CD14-positive monocyte (primary cell): Measurements from ENCODE around the gene OLFML3. TPM values are rescaled to one million over a fixed set of nuclear protein-coding genes. Genes with fewer than 3 reads are reported as not detected.

Source experiments
- DNase-seq, 3 donors: peaks; one replicate each; pipeline ENCODE4 v3.0.0-alpha.2; 2011 to 2022
- H2AFZ ChIP-seq: 2 replicates; pipeline ENCODE4 v1.6.0; 2012; ENCODE audit warnings: mild to moderate bottlenecking, low read depth, low read length, inconsistent platforms; ENCODE audit not compliant: insufficient read depth, poor library complexity, severe bottlenecking
- H3K27ac ChIP-seq, 2 donors: 1 replicate in 1 of 2; 2 replicates in 1 of 2; pipeline ENCODE4 v1.5.1; 2012 to 2013; ENCODE audit warnings: low read length in 2 of 2, control low read depth in 1 of 2, inconsistent platforms in 1 of 2, low read depth in 1 of 2, mild to moderate bottlenecking in 1 of 2
- H3K27me3 ChIP-seq, 2 donors: one replicate each; pipeline versions ENCODE4 v1.6.0 to v1.6.1; 2011 to 2013; ENCODE audit warnings: low read length in 2 of 2; ENCODE audit not compliant: control insufficient read depth in 2 of 2, insufficient read depth in 2 of 2
- H3K36me3 ChIP-seq, 2 donors: replicated peaks in 1 of 2; 1 replicate in 1 of 2; 2 replicates in 1 of 2; pipeline versions ENCODE4 v1.5.1 to v1.6.1; 2012 to 2013; ENCODE audit warnings: low read length in 2 of 2, control low read depth in 1 of 2, inconsistent platforms in 1 of 2, mild to moderate bottlenecking in 1 of 2; ENCODE audit not compliant: insufficient read depth in 2 of 2, control insufficient read depth in 1 of 2
- H3K4me1 ChIP-seq, 2 donors: 1 replicate in 1 of 2; 2 replicates in 1 of 2; pipeline versions ENCODE4 v1.5.1 to v1.6.1; 2012 to 2013; ENCODE audit warnings: low read length in 2 of 2, control low read depth in 1 of 2, inconsistent platforms in 1 of 2, mild to moderate bottlenecking in 1 of 2, moderate library complexity in 1 of 2; ENCODE audit not compliant: insufficient read depth in 2 of 2, control insufficient read depth in 1 of 2
- H3K4me2 ChIP-seq: replicated peaks from 2 replicates; pipeline ENCODE3; 2012; ENCODE audit warnings: low read length, moderate library complexity, mild to moderate bottlenecking; ENCODE audit not compliant: poor library complexity, severe bottlenecking; ENCODE audit errors: extremely low read depth
- H3K4me3 ChIP-seq, 3 experiments: fragments of 200-600 bp in 1 of 3; sonication (generic) in 1 of 3; replicated peaks in 1 of 3; 1 replicate in 2 of 3; 2 replicates in 1 of 3; pipeline ENCODE4 v1.5.1; 2011 to 2013; ENCODE audit warnings: low read length in 3 of 3, mild to moderate bottlenecking in 3 of 3, control low read depth in 2 of 3, low read depth in 2 of 3, inconsistent platforms in 1 of 3, moderate library complexity in 1 of 3
- H3K79me2 ChIP-seq: 2 replicates; pipeline ENCODE4 v1.6.0; 2012; ENCODE audit warnings: mild to moderate bottlenecking, control low read depth, inconsistent platforms, low read length, moderate library complexity; ENCODE audit not compliant: insufficient read depth
- H3K9ac ChIP-seq: 2 replicates; pipeline ENCODE4 v1.6.0; 2017; ENCODE audit warnings: low read length, mild to moderate bottlenecking; ENCODE audit not compliant: insufficient read depth, poor library complexity, severe bottlenecking
- H3K9me3 ChIP-seq, 2 donors: replicated peaks in 1 of 2; 1 replicate in 1 of 2; 2 replicates in 1 of 2; pipeline versions ENCODE4 v1.5.1 to v1.6.1; 2012 to 2013; ENCODE audit warnings: low read length in 2 of 2, control low read depth in 1 of 2; ENCODE audit not compliant: control insufficient read depth in 1 of 2, insufficient read depth in 1 of 2
- H4K20me1 ChIP-seq: 2 replicates; pipeline ENCODE4 v1.6.0; 2012; ENCODE audit warnings: mild to moderate bottlenecking, low read length, control low read depth, moderate library complexity; ENCODE audit not compliant: insufficient read depth
- H3K27ac Mint-ChIP-seq, 7 donors: one replicate each; pipeline ENCODE4 v1.8.0; 2020; ENCODE audit warnings: mild to moderate bottlenecking in 7 of 7, mixed read lengths in 7 of 7, moderate library complexity in 6 of 7, inconsistent platforms in 2 of 7
- H3K27me3 Mint-ChIP-seq, 3 donors: one replicate each; pipeline ENCODE4 v1.8.0; 2021 to 2022; ENCODE audit warnings: low read depth in 3 of 3, mild to moderate bottlenecking in 3 of 3, mixed read lengths in 3 of 3, moderate library complexity in 3 of 3, inconsistent platforms in 1 of 3
- H3K36me3 Mint-ChIP-seq, 2 donors: one replicate each; pipeline ENCODE4 v1.8.0; 2020; ENCODE audit warnings: mixed read lengths in 2 of 2, inconsistent platforms in 1 of 2, mild to moderate bottlenecking in 1 of 2
- H3K4me1 Mint-ChIP-seq: one replicate; pipeline ENCODE4 v1.8.0; 2020; ENCODE audit warnings: mild to moderate bottlenecking, mixed read lengths
- H3K4me3 Mint-ChIP-seq, 2 donors: one replicate each; pipeline ENCODE4 v1.8.0; 2020; ENCODE audit warnings: mild to moderate bottlenecking in 2 of 2, mixed read lengths in 2 of 2, moderate library complexity in 1 of 2
- H3K9me3 Mint-ChIP-seq, 7 donors: one replicate each; pipeline ENCODE4 v1.8.0; 2020 to 2022; ENCODE audit warnings: mixed read lengths in 7 of 7, mild to moderate bottlenecking in 6 of 7, moderate library complexity in 6 of 7, inconsistent platforms in 2 of 7
- CTCF ChIP-seq: fragments of 200-600 bp; IDR thresholded peaks from one replicate; pipeline ENCODE4 v1.8.0; 2022; ENCODE audit warnings: antibody characterized with exemption, mild to moderate bottlenecking
- WGBS: methylation state at CpG from one replicate; pipeline ENCODE4 v1.1.5; 2013; ENCODE audit warnings: missing lambda C conversion rate; ENCODE audit not compliant: insufficient coverage; 5-methylcytosine and 5-hydroxymethylcytosine counted together
- intact Hi-C, 2 donors: fragments of 100-400 bp; cut with micrococcal nuclease; formaldehyde crosslinking; loops; one replicate each; pipeline versions ENCODE4 v1.15.0 to v1.15.1; 2023
- polyA plus RNA-seq, 3 donors: library from polyadenylated mRNA; depleted of rRNA in 1 of 3; unstranded in 2 of 3; stranded (reverse) in 1 of 3; fragments of 300-500 nt in 2 of 3; fragments of >200 nt in 1 of 3; fragmentation: Illumina TruSeq in 2 of 3; gene quantifications; 1 replicate in 2 of 3; 2 replicates in 1 of 3; pipeline ENCODE4 v1.2.3, GENCODE V29; 2012 to 2021

The OLFML3 gene
- polyA plus RNA-seq, 3 donors: 0.08 to 0.37 (median 0.28) TPM

GRCh38 chr1:113977906-113978305 is 1.4 kb upstream of the OLFML3 start:
- peaks cover 2 to 5% (median 3%) of the 10 kb centered on the region in 3 donors for H3K27me3 Mint-ChIP-seq
- Histone ChIP-seq H4K20me1 (peaks cover 27% of the 10 kb centered on the region), H3K4me3 (no peak overlapping the region), H3K27ac (no peak overlapping the region), H3K36me3 (peaks cover 14 to 25% of the 10 kb centered on the region in 2 donors), H3K9me3 (no peaks in the 10 kb centered on the region), H3K4me1 (peaks cover 57 to 70% of the 10 kb centered on the region in 2 donors), H3K27me3 (no peaks in the 10 kb centered on the region), H2AFZ (no peak overlapping the region), H3K79me2 (peaks cover 14% of the 10 kb centered on the region), H3K4me2 (no peak overlapping the region), H3K9ac (no peak overlapping the region)
- peaks cover 72% of the 10 kb centered on the region for H3K4me1 Mint-ChIP-seq
- H3K9me3 Mint-ChIP-seq: no peaks in the 10 kb centered on the region
- H3K36me3 Mint-ChIP-seq: peaks cover 31 to 42% of the 10 kb centered on the region in 2 donors
- no CpG with 5 or more reads among the region's 3 CpGs for WGBS
- TF ChIP-seq CTCF: no peak
- peak overlapping the region in 2 of 7 donors; percentile 41 to 73 for H3K27ac Mint-ChIP-seq
- no peak overlapping the region for H3K4me3 Mint-ChIP-seq
- DNase-seq: no peak
- intact Hi-C loops: loop anchor here (2.0 kb wide), 1 partner anchor 305 kb away; no protein-coding TSS in a partner anchor

GRCh38 chr1:113980110-113980509 is 836 bp downstream of the OLFML3 start:
- Histone ChIP-seq H3K79me2 (peaks cover 14% of the 10 kb centered on the region), H2AFZ (no peak overlapping the region), H3K9ac (no peak overlapping the region), H3K27me3 (no peaks in the 10 kb centered on the region), H3K4me2 (no peak overlapping the region), H3K9me3 (no peaks in the 10 kb centered on the region), H3K4me1 (peaks cover 56 to 64% of the 10 kb centered on the region in 2 donors), H3K4me3 (no peak overlapping the region), H4K20me1 (peaks cover 23% of the 10 kb centered on the region), H3K27ac (no peak overlapping the region), H3K36me3 (peaks cover 0 to 5% of the 10 kb centered on the region in 2 donors)
- H3K4me3 Mint-ChIP-seq: no peak overlapping the region
- 97% methylated on average over 9 of the region's 10 CpGs for WGBS
- peaks cover 0 to 3% (median 0%) of the 10 kb centered on the region in 7 donors for H3K9me3 Mint-ChIP-seq
- intact Hi-C loops: no loop called here
- DNase-seq: no peak
- H3K27me3 Mint-ChIP-seq: peaks cover 11 to 17% (median 15%) of the 10 kb centered on the region in 3 donors
- no peak for TF ChIP-seq CTCF
- peaks cover 75% of the 10 kb centered on the region for H3K4me1 Mint-ChIP-seq
- H3K27ac Mint-ChIP-seq: peak overlapping the region in 1 of 7 donors; percentile 26
- H3K36me3 Mint-ChIP-seq: peaks cover 12 to 23% of the 10 kb centered on the region in 2 donors
